VCaP (cell line): Measurements from ENCODE around the gene MTIF3.
A peak's percentile ranks its signal among the peaks of the same experiment; 100 is the strongest.

Experiments used
- H3K27ac ChIP-seq: fragments of 450-650 bp; 2 replicates; pipeline ENCODE4 v1.5.1; 2017
- TF ChIP-seq, protein P1 (sequence below): fragments of 450-650 bp; conservative IDR thresholded peaks from 2 replicates; pipeline ENCODE4 v1.5.1; 2017; ENCODE audit warnings: mild to moderate bottlenecking, moderate library complexity

MTIF3 gene

DNA sequence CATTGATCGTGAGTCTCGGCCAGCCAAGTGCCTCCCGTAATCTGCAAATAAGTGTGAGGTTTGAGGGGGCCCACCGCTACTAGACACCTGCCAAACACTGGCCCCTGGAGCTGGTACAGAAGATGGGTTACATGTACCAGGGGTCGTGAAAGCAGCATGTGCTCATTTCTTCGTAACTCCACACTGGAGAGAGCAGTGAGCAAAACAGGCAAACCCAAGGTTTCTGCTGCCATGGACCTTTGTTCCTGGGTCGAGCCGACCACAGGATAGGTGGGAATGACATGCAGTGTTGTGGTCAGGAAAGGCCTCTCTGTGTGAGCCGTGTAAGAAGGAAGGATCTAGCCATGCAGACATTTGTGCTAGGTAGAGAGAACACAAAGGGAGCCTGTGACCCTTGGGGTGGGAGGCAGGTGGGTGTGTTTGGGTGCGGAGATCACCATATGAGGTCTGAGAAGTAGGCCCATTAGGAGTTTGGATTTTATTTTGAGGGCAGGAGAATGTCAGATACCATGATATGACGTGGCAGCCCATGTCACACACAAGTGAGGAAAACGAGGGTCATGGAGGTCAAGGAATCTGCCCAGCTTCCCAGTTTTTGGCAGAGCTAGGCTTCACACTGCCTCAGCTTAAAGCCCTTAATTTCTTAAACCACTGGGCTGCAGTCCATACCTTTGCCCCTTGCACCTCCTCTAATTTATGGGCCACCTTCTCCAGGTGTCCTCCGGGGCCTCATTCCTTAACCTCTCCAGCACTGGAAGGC is 25.0 kb downstream of the MTIF3 start:
- TF ChIP-seq, protein P1, sequence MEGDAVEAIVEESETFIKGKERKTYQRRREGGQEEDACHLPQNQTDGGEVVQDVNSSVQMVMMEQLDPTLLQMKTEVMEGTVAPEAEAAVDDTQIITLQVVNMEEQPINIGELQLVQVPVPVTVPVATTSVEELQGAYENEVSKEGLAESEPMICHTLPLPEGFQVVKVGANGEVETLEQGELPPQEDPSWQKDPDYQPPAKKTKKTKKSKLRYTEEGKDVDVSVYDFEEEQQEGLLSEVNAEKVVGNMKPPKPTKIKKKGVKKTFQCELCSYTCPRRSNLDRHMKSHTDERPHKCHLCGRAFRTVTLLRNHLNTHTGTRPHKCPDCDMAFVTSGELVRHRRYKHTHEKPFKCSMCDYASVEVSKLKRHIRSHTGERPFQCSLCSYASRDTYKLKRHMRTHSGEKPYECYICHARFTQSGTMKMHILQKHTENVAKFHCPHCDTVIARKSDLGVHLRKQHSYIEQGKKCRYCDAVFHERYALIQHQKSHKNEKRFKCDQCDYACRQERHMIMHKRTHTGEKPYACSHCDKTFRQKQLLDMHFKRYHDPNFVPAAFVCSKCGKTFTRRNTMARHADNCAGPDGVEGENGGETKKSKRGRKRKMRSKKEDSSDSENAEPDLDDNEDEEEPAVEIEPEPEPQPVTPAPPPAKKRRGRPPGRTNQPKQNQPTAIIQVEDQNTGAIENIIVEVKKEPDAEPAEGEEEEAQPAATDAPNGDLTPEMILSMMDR: no peak
- H3K27ac ChIP-seq: peak overlapping the region; percentile 94

- H3K27ac ChIP-seq: peak within 1 kb of the TSS; percentile 94
- TF ChIP-seq, protein P1: no peak
These were observed 25.9 kb downstream of the MTIF3 start, which contains the start of gene GTF3A for GRCh38 chr13:27424246-27425157. Gene GTF3A (plus strand): TSS chr13:27424619.

- TF ChIP-seq, protein P1: no peak
- H3K27ac ChIP-seq: peak overlapping the region; percentile 94; the same call in 1 of the 2 replicates
These were observed 27.0 kb downstream of the MTIF3 start for GRCh38 chr13:27423333-27423732.

GRCh38 chr13:27421101-27421871 is 29.1 kb downstream of the MTIF3 start:
- no peak overlapping the region for H3K27ac ChIP-seq
- TF ChIP-seq, protein P1: no peak

DNA sequence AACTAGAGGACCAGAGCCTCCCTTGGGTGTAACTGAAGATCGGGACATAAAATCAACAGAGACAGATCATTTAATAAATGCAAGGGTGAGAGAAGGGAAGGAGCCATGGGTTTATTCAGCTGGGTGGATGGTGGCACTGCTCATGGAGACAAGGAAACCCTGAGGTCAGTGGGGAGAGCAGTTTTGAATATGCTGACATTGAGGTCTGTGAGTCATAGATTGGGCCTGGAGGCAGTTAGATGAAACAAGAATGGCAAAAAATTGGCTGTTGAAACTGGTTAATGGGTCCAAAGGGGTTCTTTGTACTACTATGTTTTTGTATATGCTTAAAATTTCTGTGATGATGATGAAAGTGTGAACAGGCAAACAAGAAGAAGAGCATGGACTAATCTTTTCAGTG is 31.0 kb downstream of the MTIF3 start:
- H3K27ac ChIP-seq: no peak overlapping the region
- TF ChIP-seq, protein P1: no peak

DNA sequence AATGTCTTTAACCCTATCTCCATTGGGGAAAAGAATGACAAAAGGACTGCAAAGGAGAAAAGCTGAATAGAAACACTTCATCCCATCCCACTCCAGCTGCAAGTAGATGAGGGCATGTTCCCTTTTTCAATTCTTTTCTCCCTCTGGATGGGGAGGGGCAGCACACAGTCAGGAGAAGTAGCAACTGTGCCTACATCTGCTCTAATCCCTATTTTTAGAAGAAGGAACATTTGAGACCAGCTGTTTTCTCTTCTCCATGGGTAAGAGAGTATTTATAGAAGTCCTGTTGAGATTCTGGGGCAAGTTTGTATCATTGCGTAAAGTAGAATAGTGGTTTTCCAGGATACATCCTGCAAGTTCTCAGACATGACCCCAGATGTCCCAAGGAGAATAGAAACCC is 35.2 kb downstream of the MTIF3 start:
- TF ChIP-seq, protein P1: no peak
- no peak overlapping the region for H3K27ac ChIP-seq
